GM18861 (cell line): ENCODE measurements around the gene EDIL3.

Source experiments
- ATAC-seq: cut with Tn5 transposase; IDR thresholded peaks from one replicate; pipeline ENCODE4 v1.9.1; 2021; ENCODE audit not compliant: unreplicated experiment

Gene EDIL3

DNA sequence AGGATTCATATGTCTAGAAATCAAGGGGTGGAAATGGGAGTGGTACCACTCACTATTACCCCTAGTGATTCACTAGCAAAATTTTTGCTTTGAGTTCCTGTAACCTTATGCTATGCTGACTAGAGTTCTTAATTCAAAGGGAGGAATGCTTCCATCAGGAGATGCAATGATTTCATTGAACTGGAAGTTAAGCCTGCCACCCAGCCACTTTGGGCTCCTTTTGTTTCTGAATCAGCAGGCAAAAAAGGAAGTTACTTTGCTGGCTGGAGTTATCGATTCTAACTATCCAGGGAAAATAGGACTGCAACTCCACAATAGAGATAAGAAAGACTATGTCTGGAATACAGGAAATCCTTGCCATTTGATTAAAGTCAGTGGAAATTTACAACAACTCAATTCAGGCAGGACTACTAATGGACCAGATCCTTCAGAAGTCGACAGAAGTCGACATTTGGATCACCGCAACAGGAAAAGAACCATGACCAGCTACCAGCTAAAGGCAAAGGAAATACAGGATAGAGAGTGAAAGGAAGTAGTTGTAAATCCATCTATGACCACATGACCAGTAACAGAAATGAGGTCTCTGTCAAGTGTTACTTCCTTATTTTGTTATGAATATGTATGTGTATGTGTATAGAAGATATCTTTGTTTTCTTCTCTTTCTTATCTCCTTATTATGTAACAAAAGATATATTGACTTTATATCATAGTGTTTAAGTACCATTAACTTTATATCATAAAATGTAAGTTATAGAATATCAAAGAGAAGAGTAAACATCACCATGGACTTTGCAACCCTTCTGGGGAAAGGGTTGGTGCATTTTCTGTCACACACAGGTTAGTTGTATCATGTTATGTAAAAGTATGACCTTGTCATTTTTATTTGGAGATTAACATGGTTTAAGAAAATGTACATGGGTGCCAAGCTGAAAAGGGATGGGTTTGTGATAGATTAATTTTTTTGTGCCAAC is 465.3 kb downstream of the EDIL3 start:
- peak; percentile 76 for ATAC-seq

DNA sequence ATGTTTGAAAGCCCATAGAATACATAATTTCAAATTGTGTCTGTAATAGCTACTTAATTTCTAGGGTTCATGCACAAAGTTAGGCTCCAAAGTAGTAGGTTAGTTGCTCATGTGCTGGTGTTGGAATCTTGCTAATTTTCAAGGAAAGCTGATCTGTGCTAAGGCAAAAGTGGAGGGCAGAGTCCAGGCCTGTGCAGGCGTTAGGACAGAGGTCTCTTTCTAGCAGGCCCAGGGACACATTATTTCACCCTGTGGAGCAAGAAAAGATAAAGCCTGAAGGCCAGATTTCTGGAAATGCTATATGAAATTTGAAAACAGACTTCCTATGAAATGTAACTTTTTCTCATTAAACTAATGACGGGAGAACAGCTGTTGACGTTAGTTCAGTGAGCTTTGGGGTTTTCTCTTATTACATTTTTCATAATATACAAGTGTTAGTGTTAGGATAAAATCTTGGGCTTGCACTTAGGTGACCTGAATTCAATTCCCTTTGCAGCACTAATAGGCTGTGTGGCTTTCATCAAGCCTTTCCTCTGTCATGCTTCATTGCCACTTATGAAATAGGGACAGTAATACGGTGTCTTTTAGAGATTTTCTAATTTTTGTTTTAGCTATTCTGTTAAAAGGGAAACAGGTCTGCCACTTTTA is 467.3 kb downstream of the EDIL3 start:
- ATAC-seq = no peak

GRCh38 chr5:83914662-83915418 is 469.8 kb downstream of the EDIL3 start:
- no peak for ATAC-seq

GRCh38 chr5:83914199-83914598 is 470.5 kb downstream of the EDIL3 start:
- no peak for ATAC-seq

- no peak for ATAC-seq
Observed at GRCh38 chr5:83913593-83913992, 471.1 kb downstream of the EDIL3 start.

GRCh38 chr5:83911367-83911919 is 473.2 kb downstream of the EDIL3 start:
- ATAC-seq = no peak

GRCh38 chr5:83900306-83900705 is 484.4 kb downstream of the EDIL3 start:
- ATAC-seq = no peak

DNA sequence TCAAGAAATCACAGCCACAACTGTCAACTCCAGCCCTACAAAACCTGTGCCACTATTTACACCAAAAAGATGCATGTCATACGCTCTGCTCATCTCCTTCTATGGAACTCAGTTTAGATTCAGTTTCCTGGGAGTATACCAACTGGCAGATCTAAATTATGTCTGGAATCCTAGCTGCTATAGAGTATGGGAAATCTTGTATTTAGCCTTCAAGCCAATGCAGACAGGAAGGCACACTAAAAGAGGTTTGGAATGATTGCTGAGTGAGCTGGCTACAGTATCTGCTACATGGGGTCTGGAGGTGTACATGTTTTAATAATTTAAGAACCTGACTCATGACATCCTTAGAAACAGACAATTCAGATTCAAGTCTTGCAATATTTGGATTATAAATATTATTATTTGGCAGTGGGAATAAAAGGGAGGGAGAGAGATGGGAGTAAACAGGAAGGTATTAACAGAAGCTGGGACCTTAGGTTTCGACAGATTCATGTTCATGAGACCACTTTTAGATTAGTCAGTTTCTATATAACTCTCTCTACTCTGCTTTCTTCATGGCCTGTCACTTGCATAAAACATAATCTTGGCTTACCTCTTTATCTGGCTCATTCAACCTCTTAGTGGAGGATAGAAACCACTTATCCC is 485.2 kb downstream of the EDIL3 start:
- ATAC-seq = no peak

GRCh38 chr5:83895860-83896259 is 488.8 kb downstream of the EDIL3 start:
- no peak for ATAC-seq

GRCh38 chr5:83891261-83891660 is 493.4 kb downstream of the EDIL3 start:
- no peak for ATAC-seq
